Upper lobe of left lung (tissue), 6 donors: Measurements from ENCODE around the gene OR8I2. TPM values are rescaled to one million over a fixed set of nuclear protein-coding genes. Genes with fewer than 3 reads are reported as not detected.
"Not testable (repeated sequence)": the region's sequence is repeated elsewhere in the genome, so short reads cannot be mapped to it uniquely, and the experiment has no call there.

ENCODE experiments used
- ATAC-seq, 2 donors: fragments of 200-7000 bp; cut with Tn5 transposase; one replicate each; pipeline ENCODE4 v1.9.1; 2022; ENCODE audit warnings: mild to moderate bottlenecking in 2 of 2, moderate library complexity in 2 of 2; ENCODE audit not compliant: low FRiP score in 2 of 2
- DNase-seq, 2 donors: peaks; one replicate each; pipeline ENCODE4 v3.0.0-alpha.2; 2019 to 2020
- H3K27ac ChIP-seq, 4 donors: fragments of 200-600 bp; sonication (generic); one replicate each; pipeline ENCODE4 v1.5.1; 2016 to 2019
- H3K27me3 ChIP-seq, 4 donors: fragments of 200-600 bp; sonication (generic); one replicate each; pipeline ENCODE4 v1.5.1; 2017 to 2019
- H3K36me3 ChIP-seq, 4 donors: fragments of 200-600 bp; sonication (generic); one replicate each; pipeline ENCODE4 v1.5.1; 2016 to 2019
- H3K4me1 ChIP-seq, 4 donors: fragments of 200-600 bp; sonication (generic); one replicate each; pipeline ENCODE4 v1.5.1; 2018 to 2019
- H3K4me3 ChIP-seq, 4 donors: fragments of 200-600 bp; sonication (generic); one replicate each; pipeline ENCODE4 v1.5.1; 2017 to 2019; ENCODE audit warnings: mild to moderate bottlenecking in 2 of 4, moderate library complexity in 1 of 4
- H3K9me3 ChIP-seq, 4 donors: fragments of 200-600 bp; sonication (generic); one replicate each; pipeline ENCODE4 v1.5.1; 2018 to 2019
- CTCF ChIP-seq, 6 experiments: fragments of 450-650 bp in 4 of 6; fragments of 200-600 bp in 2 of 6; sonication (generic) in 2 of 6; IDR thresholded peaks; one replicate each; pipeline ENCODE4 v1.5.1; 2016 to 2019; ENCODE audit warnings: antibody characterized with exemption in 6 of 6
- EP300 ChIP-seq, 4 donors: sonication (generic); formaldehyde crosslinking; IDR thresholded peaks; one replicate each; pipeline ENCODE4 v1.5.1; 2017; ENCODE audit warnings: antibody characterized with exemption in 4 of 4, control low read depth in 2 of 4
- POLR2A ChIP-seq, 4 donors: fragments of 450-650 bp; IDR thresholded peaks; one replicate each; pipeline ENCODE4 v1.5.1; 2016 to 2017; ENCODE audit warnings: antibody characterized with exemption in 4 of 4, mild to moderate bottlenecking in 2 of 4
- POLR2AphosphoS5 ChIP-seq, 2 donors: sonication (generic); formaldehyde crosslinking; IDR thresholded peaks; one replicate each; pipeline ENCODE4 v1.5.1; 2017; ENCODE audit warnings: antibody characterized with exemption in 2 of 2
- WGBS, 2 donors: methylation state at CpG; one replicate each; pipeline ENCODE4 v1.1.5; 2017 to 2018; 5-methylcytosine and 5-hydroxymethylcytosine counted together
- total RNA-seq, 6 donors: library from RNA; depleted of rRNA in 4 of 6; stranded (reverse); fragments of >200 nt in 4 of 6; gene quantifications; one replicate each; pipeline versions ENCODE4 v1.1.0 to v1.2.1, GENCODE V29; 2016 to 2021
- donor health status: DM: no; HTN: no; CAD: no; lungs with moderate emphysema.
- donor health status: DM: no; HTN: yes; CAD: no; lungs with severe emphysema.

OR8I2 gene
- total RNA-seq, 6 donors from 2014 or later: not detected

GRCh38 chr11:56066980-56067379 lies 26.1 kb upstream of the OR8I2 start:
- H3K27me3 ChIP-seq: no peaks in the 10 kb centered on the region
- no peaks in the 10 kb centered on the region for H3K36me3 ChIP-seq
- 64 to 66% methylated on average over 2 of the region's 2 CpGs for WGBS, 2 donors
- no peak overlapping the region for H3K27ac ChIP-seq
- TF ChIP-seq POLR2AphosphoS5 (IDR thresholded peaks at IDR 0.05) (no peak), EP300 (IDR thresholded peaks at IDR 0.05) (no peak), CTCF (IDR thresholded peaks at IDR 0.05) (no peak), POLR2A (IDR thresholded peaks at IDR 0.05) (no peak)
- no peaks in the 10 kb centered on the region for H3K4me1 ChIP-seq
- DNase-seq: no peak
- no peaks in the 10 kb centered on the region for H3K9me3 ChIP-seq
- ATAC-seq: no peak
- no peak overlapping the region for H3K4me3 ChIP-seq

GRCh38 chr11:56089697-56090096 lies 3.4 kb upstream of the OR8I2 start:
- ATAC-seq (no peak), DNase-seq (no peak)
- Histone ChIP-seq H3K27ac (no peak overlapping the region), H3K27me3 (no peaks in the 10 kb centered on the region), H3K36me3 (no peaks in the 10 kb centered on the region), H3K4me1 (no peaks in the 10 kb centered on the region), H3K9me3 (no peaks in the 10 kb centered on the region), H3K4me3 (no peak overlapping the region)
- 79 to 80% methylated on average over 3 of the region's 3 CpGs for WGBS, 2 donors
- no peak for TF ChIP-seq CTCF (IDR thresholded peaks at IDR 0.05)
- TF ChIP-seq EP300 (IDR thresholded peaks at IDR 0.05): no peak

GRCh38 chr11:56103210-56103737 lies 10.2 kb downstream of the OR8I2 start, which contains the start of gene OR8H2:
OR8H2 (plus strand) TSS chr11:56103687; CDS start chr11:56105043, 1,356 bp downstream.
- TF ChIP-seq CTCF (IDR thresholded peaks at IDR 0.05) (no peak), EP300 (IDR thresholded peaks at IDR 0.05) (no peak), POLR2A (IDR thresholded peaks at IDR 0.05) (no peak), POLR2AphosphoS5 (IDR thresholded peaks at IDR 0.05) (no peak)
- no peaks in the 10 kb centered on the region for H3K36me3 ChIP-seq
- ATAC-seq (no peak), DNase-seq (no peak)
- no peaks in the 10 kb centered on the region for H3K4me1 ChIP-seq
- H3K27me3 ChIP-seq: no peaks in the 10 kb centered on the region
- no peak within 1 kb of the TSS for H3K4me3 ChIP-seq
- no peaks in the 10 kb centered on the region for H3K9me3 ChIP-seq
- no peak within 1 kb of the TSS for H3K27ac ChIP-seq

GRCh38 chr11:56122073-56122472 lies 29.0 kb downstream of the OR8I2 start, which contains the start of gene OR8H3:
OR8H3 (plus strand) TSS chr11:56122373; CDS start chr11:56122373, 0 bp downstream.
- Histone ChIP-seq H3K27me3 (no peaks in the 10 kb centered on the region), H3K9me3 (no peaks in the 10 kb centered on the region), H3K27ac (no peak within 1 kb of the TSS), H3K4me3 (no peak within 1 kb of the TSS), H3K4me1 (no peaks in the 10 kb centered on the region), H3K36me3 (no peaks in the 10 kb centered on the region)
- 69 to 79% methylated on average over 6 of the region's 6 CpGs for WGBS, 2 donors
- DNase-seq (no peak), ATAC-seq (no peak)
- TF ChIP-seq POLR2AphosphoS5 (IDR thresholded peaks at IDR 0.05) (no peak), POLR2A (IDR thresholded peaks at IDR 0.05) (no peak), EP300 (IDR thresholded peaks at IDR 0.05) (no peak), CTCF (IDR thresholded peaks at IDR 0.05) (no peak)

- ATAC-seq: no peak
Measured at GRCh38 chr11:56140151-56140661, 47.1 kb downstream of the OR8I2 start, which contains the start of gene OR8J3. OR8J3 (minus strand) TSS chr11:56140201; CDS start chr11:56137718, 2,483 bp downstream.

GRCh38 chr11:56143681-56144080 lies 50.6 kb downstream of the OR8I2 start:
- DNase-seq: peak in 1 of 2 donors; percentile 49
- not testable (repeated sequence) for H3K9me3 ChIP-seq, H3K4me3 ChIP-seq, H3K27me3 ChIP-seq, H3K36me3 ChIP-seq, H3K4me1 ChIP-seq, H3K27ac ChIP-seq, ATAC-seq
- WGBS, 2 donors: 84 to 93% methylated on average over 6 to 11 of the region's 30 CpGs

More at GRCh38 chr11:56140151-56140661, 47.1 kb downstream of the OR8I2 start, which contains the start of gene OR8J3:
- no peak within 1 kb of the TSS for H3K4me3 ChIP-seq
- no peak for DNase-seq
- TF ChIP-seq EP300 (IDR thresholded peaks at IDR 0.05) (no peak), CTCF (IDR thresholded peaks at IDR 0.05) (no peak), POLR2A (IDR thresholded peaks at IDR 0.05) (no peak), POLR2AphosphoS5 (IDR thresholded peaks at IDR 0.05) (no peak)
- no peaks in the 10 kb centered on the region for H3K27me3 ChIP-seq
- H3K27ac ChIP-seq: no peak within 1 kb of the TSS
- H3K36me3 ChIP-seq: no peaks in the 10 kb centered on the region
- no peaks in the 10 kb centered on the region for H3K9me3 ChIP-seq
- no peaks in the 10 kb centered on the region for H3K4me1 ChIP-seq
